Neuronal stem cell (in vitro differentiated cells): Measurements from ENCODE around the gene PARD3.

ENCODE experiments used
- DNase-seq: peaks from one replicate; pipeline ENCODE4 v3.0.0-alpha.2; 2013; ENCODE audit warnings: low spot score
- H2AFZ ChIP-seq: one replicate; pipeline ENCODE4 v1.6.1; 2013; ENCODE audit warnings: mild to moderate bottlenecking, low read length, inconsistent platforms
- H2AK5ac ChIP-seq: 2 replicates; pipeline ENCODE4 v1.6.1; 2013; ENCODE audit warnings: low read depth, mild to moderate bottlenecking, inconsistent platforms, low read length, moderate library complexity, mixed read lengths
- H2BK120ac ChIP-seq: 2 replicates; pipeline ENCODE4 v1.6.1; 2013; ENCODE audit warnings: low read depth, mild to moderate bottlenecking, inconsistent platforms, low read length, moderate library complexity, mixed read lengths
- H2BK12ac ChIP-seq: one replicate; pipeline ENCODE4 v1.6.1; 2013; ENCODE audit warnings: low read length, inconsistent platforms
- H2BK15ac ChIP-seq: 2 replicates; pipeline ENCODE4 v1.6.1; 2013; ENCODE audit warnings: mild to moderate bottlenecking, low read length, inconsistent platforms, mixed read lengths
- H2BK5ac ChIP-seq: one replicate; pipeline ENCODE4 v1.6.1; 2013; ENCODE audit warnings: inconsistent platforms, mild to moderate bottlenecking, low read length, moderate library complexity
- H3K14ac ChIP-seq: one replicate; pipeline ENCODE4 v1.6.1; 2013; ENCODE audit warnings: low read length, inconsistent platforms
- H3K18ac ChIP-seq: 2 replicates; pipeline ENCODE4 v1.6.1; 2013; ENCODE audit warnings: low read length, inconsistent platforms
- H3K23ac ChIP-seq: 2 replicates; pipeline ENCODE4 v1.6.1; 2013; ENCODE audit warnings: low read depth, mild to moderate bottlenecking, mixed read lengths, low read length, inconsistent platforms; ENCODE audit not compliant: poor library complexity
- H3K27ac ChIP-seq: replicated peaks from 3 replicates; pipeline ENCODE4 v1.5.1; 2013; ENCODE audit warnings: low read length, inconsistent platforms
- H3K27me3 ChIP-seq, 3 experiments: 2 replicates each; pipeline ENCODE4 v1.6.1; 2013; ENCODE audit warnings: low read length in 3 of 3, mild to moderate bottlenecking in 2 of 3, inconsistent platforms in 1 of 3, low read depth in 1 of 3, mixed read lengths in 1 of 3, moderate library complexity in 1 of 3; ENCODE audit not compliant: control insufficient read depth in 3 of 3, insufficient read depth in 3 of 3
- H3K36me3 ChIP-seq, 2 donors: replicated peaks in 1 of 2; 2 replicates each; pipeline ENCODE4 v1.6.1; 2013; ENCODE audit warnings: low read length in 2 of 2; ENCODE audit not compliant: control insufficient read depth in 2 of 2, insufficient read depth in 2 of 2
- H3K4ac ChIP-seq: 2 replicates; pipeline ENCODE4 v1.6.1; 2013; ENCODE audit warnings: inconsistent platforms, mild to moderate bottlenecking, low read length, moderate library complexity
- H3K4me1 ChIP-seq, 2 donors: 1 replicate in 1 of 2; 2 replicates in 1 of 2; pipeline ENCODE4 v1.6.1; 2013; ENCODE audit warnings: low read length in 2 of 2, low read depth in 1 of 2; ENCODE audit not compliant: control insufficient read depth in 2 of 2, insufficient read depth in 1 of 2
- H3K4me2 ChIP-seq: one replicate; pipeline ENCODE4 v1.6.1; 2013; ENCODE audit warnings: mild to moderate bottlenecking, low read length, inconsistent platforms; ENCODE audit not compliant: insufficient read depth, poor library complexity, severe bottlenecking
- H3K4me3 ChIP-seq, 2 donors: 2 replicates each; pipeline ENCODE4 v1.5.1; 2013; ENCODE audit warnings: low read length in 2 of 2, mild to moderate bottlenecking in 2 of 2, inconsistent platforms in 1 of 2, moderate library complexity in 1 of 2
- H3K79me1 ChIP-seq: one replicate; pipeline ENCODE4 v1.6.1; 2013; ENCODE audit warnings: low read depth, mild to moderate bottlenecking, inconsistent platforms, low read length, moderate library complexity
- H3K9ac ChIP-seq: one replicate; pipeline ENCODE4 v1.6.1; 2013; ENCODE audit warnings: mild to moderate bottlenecking, low read depth, low read length, inconsistent platforms; ENCODE audit not compliant: poor library complexity
- H3K9me3 ChIP-seq, 2 donors: replicated peaks in 1 of 2; 2 replicates each; pipeline versions ENCODE3 to v1.6.1; 2013; ENCODE audit warnings: low read length in 2 of 2, mild to moderate bottlenecking in 2 of 2, inconsistent platforms in 1 of 2, low read depth in 1 of 2, mixed read lengths in 1 of 2, moderate library complexity in 1 of 2; ENCODE audit not compliant: control insufficient read depth in 2 of 2, insufficient read depth in 1 of 2
- H4K8ac ChIP-seq: one replicate; pipeline ENCODE4 v1.6.1; 2013; ENCODE audit warnings: low read depth, mild to moderate bottlenecking, inconsistent platforms, low read length, moderate library complexity
- H4K91ac ChIP-seq: one replicate; pipeline ENCODE4 v1.6.1; 2013; ENCODE audit warnings: low read length, low read depth, mild to moderate bottlenecking, inconsistent platforms; ENCODE audit not compliant: poor library complexity
- WGBS, 2 donors: extraction: QIAGEN DNeasy Blood & Tissue Kit; methylation state at CpG; one replicate each; pipeline ENCODE4 v1.1.7; 2013; ENCODE audit warnings: missing lambda C conversion rate in 2 of 2, mixed read lengths in 1 of 2; ENCODE audit not compliant: insufficient read length in 2 of 2, insufficient replicate concordance in 1 of 2; ENCODE audit errors: extremely low coverage in 2 of 2; 5-methylcytosine and 5-hydroxymethylcytosine counted together

Gene PARD3

DNA sequence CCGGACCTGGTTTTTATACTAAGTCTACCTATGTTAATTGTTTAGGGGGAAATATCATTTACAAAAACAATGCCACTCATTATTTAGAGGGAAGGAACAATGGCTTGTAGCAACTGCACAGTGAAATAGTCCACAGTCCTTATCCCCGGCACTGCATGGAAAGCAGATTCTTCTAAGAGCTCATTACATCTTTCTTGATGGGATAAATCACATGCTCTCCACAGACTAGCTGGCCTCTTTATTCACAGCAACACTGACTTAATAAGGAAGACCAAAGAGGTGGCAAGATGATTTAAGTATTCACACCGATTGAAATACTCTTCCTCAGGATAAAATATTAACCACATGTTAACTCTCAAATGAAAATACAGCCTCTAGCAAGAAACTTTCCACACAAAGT lies 349.4 kb downstream of the PARD3 start:
- no peak overlapping the region for H3K4ac ChIP-seq
- no peak overlapping the region for H2AFZ ChIP-seq
- H3K27ac ChIP-seq = no peak overlapping the region
- H4K91ac ChIP-seq = no peak overlapping the region
- no peak overlapping the region for H3K23ac ChIP-seq
- no peak overlapping the region for H2BK120ac ChIP-seq
- no peak overlapping the region for H3K18ac ChIP-seq
- no peak overlapping the region for H2BK12ac ChIP-seq
- H3K4me1 ChIP-seq = peaks cover 0 to 4% of the 10 kb centered on the region in 2 donors
- H2AK5ac ChIP-seq = no peak overlapping the region
- H3K9me3 ChIP-seq = no peaks in the 10 kb centered on the region
- no peak overlapping the region for H3K9ac ChIP-seq
- no peak overlapping the region for H4K8ac ChIP-seq
- H3K36me3 ChIP-seq = peaks cover 0 to 23% of the 10 kb centered on the region in 2 donors
- no CpG with 5 or more reads among the region's 3 CpGs for WGBS, 2 donors
- no peaks in the 10 kb centered on the region for H3K27me3 ChIP-seq
- no peak overlapping the region for H3K14ac ChIP-seq
- H2BK5ac ChIP-seq = no peak overlapping the region
- H3K4me3 ChIP-seq = no peak overlapping the region
- no peak overlapping the region for H3K4me2 ChIP-seq
- H3K79me1 ChIP-seq = no peaks in the 10 kb centered on the region
- DNase-seq = no peak
- no peak overlapping the region for H2BK15ac ChIP-seq

GRCh38 chr10:34464591-34464990 lies 350.5 kb downstream of the PARD3 start:
- H3K4ac ChIP-seq = no peak overlapping the region

GRCh38 chr10:34464000-34464399 lies 351.1 kb downstream of the PARD3 start:
- H3K23ac ChIP-seq = no peak overlapping the region
- H3K18ac ChIP-seq = no peak overlapping the region
- H2BK120ac ChIP-seq = no peak overlapping the region
- no peak overlapping the region for H3K4me3 ChIP-seq
- H4K8ac ChIP-seq = no peak overlapping the region
- no peak overlapping the region for H3K4ac ChIP-seq
- H3K4me2 ChIP-seq = no peak overlapping the region
- no peaks in the 10 kb centered on the region for H3K27me3 ChIP-seq
- no peak overlapping the region for H2AK5ac ChIP-seq
- no peak overlapping the region for H3K14ac ChIP-seq
- H2BK12ac ChIP-seq = no peak overlapping the region
- H3K4me1 ChIP-seq = peaks cover 0 to 4% of the 10 kb centered on the region in 2 donors
- no peak overlapping the region for H2AFZ ChIP-seq
- H3K9me3 ChIP-seq = no peaks in the 10 kb centered on the region
- no peak overlapping the region for H4K91ac ChIP-seq
- H3K36me3 ChIP-seq = peaks cover 0 to 13% of the 10 kb centered on the region in 2 donors
- no peaks in the 10 kb centered on the region for H3K79me1 ChIP-seq
- no peak overlapping the region for H2BK15ac ChIP-seq
- WGBS, 2 donors = no CpG with 5 or more reads among the region's 3 CpGs
- H3K9ac ChIP-seq = no peak overlapping the region
- DNase-seq = no peak
- H3K27ac ChIP-seq = no peak overlapping the region
- H2BK5ac ChIP-seq = no peak overlapping the region

More at GRCh38 chr10:34464591-34464990, 350.5 kb downstream of the PARD3 start:
- no peak overlapping the region for H2AFZ ChIP-seq
- no peak overlapping the region for H4K8ac ChIP-seq
- H3K36me3 ChIP-seq = peaks cover 0 to 19% of the 10 kb centered on the region in 2 donors
- no peak overlapping the region for H2BK5ac ChIP-seq
- no peak overlapping the region for H3K18ac ChIP-seq
- no peak overlapping the region for H3K4me2 ChIP-seq
- peaks cover 0 to 4% of the 10 kb centered on the region in 2 donors for H3K4me1 ChIP-seq
- H3K27ac ChIP-seq = no peak overlapping the region
- H2AK5ac ChIP-seq = no peak overlapping the region
- H2BK15ac ChIP-seq = no peak overlapping the region
- no peak overlapping the region for H2BK12ac ChIP-seq
- no peaks in the 10 kb centered on the region for H3K27me3 ChIP-seq
- H3K14ac ChIP-seq = no peak overlapping the region
- no peak overlapping the region for H2BK120ac ChIP-seq
- H3K79me1 ChIP-seq = no peaks in the 10 kb centered on the region
- no peak for DNase-seq
- H4K91ac ChIP-seq = no peak overlapping the region
- no peak overlapping the region for H3K9ac ChIP-seq
- no peaks in the 10 kb centered on the region for H3K9me3 ChIP-seq
- no peak overlapping the region for H3K4me3 ChIP-seq
- H3K23ac ChIP-seq = no peak overlapping the region

- Histone ChIP-seq H3K79me1 (no peaks in the 10 kb centered on the region), H2BK12ac (no peak overlapping the region), H3K4ac (no peak overlapping the region), H2AK5ac (no peak overlapping the region), H3K27ac (no peak overlapping the region), H4K8ac (no peak overlapping the region), H3K9ac (no peak overlapping the region), H3K9me3 (no peaks in the 10 kb centered on the region), H3K23ac (no peak overlapping the region), H2AFZ (no peak overlapping the region), H2BK120ac (no peak overlapping the region), H3K14ac (no peak overlapping the region), H3K4me1 (peaks cover 0 to 4% of the 10 kb centered on the region in 2 donors), H4K91ac (no peak overlapping the region), H3K36me3 (peaks cover 0 to 4% of the 10 kb centered on the region in 2 donors), H3K4me3 (no peak overlapping the region), H2BK5ac (no peak overlapping the region), H2BK15ac (no peak overlapping the region), H3K18ac (no peak overlapping the region), H3K27me3 (no peaks in the 10 kb centered on the region), H3K4me2 (no peak overlapping the region)
- WGBS, 2 donors = no CpG with 5 or more reads among the region's 1 CpG
- DNase-seq = no peak
These were observed 352.1 kb downstream of the PARD3 start for GRCh38 chr10:34462993-34463392.
